ENCODE results near the gene DENND1A.

The DENND1A gene

GRCh38 chr9:123513554-123513953 is 416.4 kb downstream of the DENND1A start:
- DNase-seq, result no peak

- DNase-seq, result no peak
Measured at GRCh38 chr9:123511326-123512277, 418.3 kb downstream of the DENND1A start.

- no peak for DNase-seq
Measured at GRCh38 chr9:123509646-123510045, 420.3 kb downstream of the DENND1A start.

GRCh38 chr9:123508048-123508447 is 421.9 kb downstream of the DENND1A start:
- DNase-seq, result no peak

GRCh38 chr9:123505496-123505895 is 424.4 kb downstream of the DENND1A start:
- no peak for DNase-seq

- no peak for DNase-seq
Measured at GRCh38 chr9:123500336-123500735, 429.6 kb downstream of the DENND1A start.

GRCh38 chr9:123497830-123498229 is 432.1 kb downstream of the DENND1A start:
- no peak for DNase-seq

- no peak for DNase-seq
Measured at GRCh38 chr9:123495731-123496130, 434.2 kb downstream of the DENND1A start.

- no peak for DNase-seq
Measured at GRCh38 chr9:123493627-123494026, 436.3 kb downstream of the DENND1A start.

GRCh38 chr9:123490688-123491087 is 439.2 kb downstream of the DENND1A start:
- no peak for DNase-seq

GRCh38 chr9:123488722-123489321 is 441.1 kb downstream of the DENND1A start:
- DNase-seq, result no peak

- DNase-seq, result no peak
Measured at GRCh38 chr9:123487944-123488548, 441.9 kb downstream of the DENND1A start.

GRCh38 chr9:123486431-123486830 is 443.5 kb downstream of the DENND1A start:
- DNase-seq, result no peak

- DNase-seq, result no peak
Measured at GRCh38 chr9:123485216-123485615, 444.7 kb downstream of the DENND1A start.

- no peak for DNase-seq
Measured at GRCh38 chr9:123484130-123484529, 445.8 kb downstream of the DENND1A start.

GRCh38 chr9:123483191-123483803 is 446.6 kb downstream of the DENND1A start:
- no peak for DNase-seq

GRCh38 chr9:123482295-123482968 is 447.5 kb downstream of the DENND1A start:
- DNase-seq, result no peak

- DNase-seq, result no peak
Measured at GRCh38 chr9:123481209-123481865, 448.6 kb downstream of the DENND1A start.

GRCh38 chr9:123480791-123481190 is 449.1 kb downstream of the DENND1A start:
- no peak for DNase-seq

GRCh38 chr9:123480096-123480495 is 449.8 kb downstream of the DENND1A start:
- no peak for DNase-seq

- no peak for DNase-seq
Measured at GRCh38 chr9:123478967-123479602, 450.8 kb downstream of the DENND1A start.

GRCh38 chr9:123478160-123478559 is 451.8 kb downstream of the DENND1A start:
- no peak for DNase-seq
